Esophagus squamous epithelium (tissue), 5 donors: Measurements from ENCODE around the gene CRYBG1. TPM values are rescaled to one million over a fixed set of nuclear protein-coding genes. Genes with fewer than 3 reads are reported as not detected.

ENCODE experiments used
- DNase-seq: peaks from one replicate; lab custom pipeline; 2025; lab: John Stamatoyannopoulos, UW
- H3K27ac ChIP-seq, 4 donors: fragments of 200-600 bp; sonication (generic); one replicate each; pipeline ENCODE4 v1.5.1; 2016 to 2019; ENCODE audit warnings: mild to moderate bottlenecking in 1 of 4
- H3K27me3 ChIP-seq, 4 donors: fragments of 200-600 bp; sonication (generic); 1 replicate in 3 of 4; 2 replicates in 1 of 4; pipeline versions ENCODE4 v1.5.1 to v1.6.0; 2017 to 2021; ENCODE audit warnings: antibody characterized with exemption in 1 of 4
- H3K36me3 ChIP-seq, 3 donors: fragments of 200-600 bp; sonication (generic); one replicate each; pipeline ENCODE4 v1.5.1; 2016 to 2019
- H3K4me1 ChIP-seq, 3 donors: fragments of 200-600 bp; sonication (generic); one replicate each; pipeline ENCODE4 v1.5.1; 2017 to 2019
- H3K4me3 ChIP-seq, 4 donors: fragments of 200-600 bp; sonication (generic); 1 replicate in 3 of 4; 2 replicates in 1 of 4; pipeline ENCODE4 v1.5.1; 2016 to 2019; ENCODE audit warnings: mild to moderate bottlenecking in 2 of 4, moderate library complexity in 1 of 4
- H3K9me3 ChIP-seq, 3 donors: fragments of 200-600 bp; sonication (generic); one replicate each; pipeline ENCODE4 v1.5.1; 2016 to 2019
- CTCF ChIP-seq, 6 experiments: fragments of 450-650 bp in 4 of 6; fragments of 200-600 bp in 2 of 6; sonication (generic) in 2 of 6; IDR thresholded peaks; one replicate each; pipeline ENCODE4 v1.5.1; 2016 to 2019; ENCODE audit warnings: antibody characterized with exemption in 6 of 6, mild to moderate bottlenecking in 4 of 6, moderate library complexity in 4 of 6
- POLR2A ChIP-seq, 4 donors: fragments of 450-650 bp; IDR thresholded peaks; one replicate each; pipeline ENCODE4 v1.6.1; 2017; ENCODE audit warnings: antibody characterized with exemption in 4 of 4, mild to moderate bottlenecking in 4 of 4, moderate library complexity in 3 of 4
- WGBS, 2 donors: methylation state at CpG; one replicate each; pipeline ENCODE4 v1.1.5; 2018; 5-methylcytosine and 5-hydroxymethylcytosine counted together
- intact Hi-C: fragments of 100-400 bp; cut with DNase I; formaldehyde crosslinking; loops from one replicate; pipeline ENCODE4 v1.15.0; 2022
- total RNA-seq, 4 donors: library from RNA; depleted of rRNA; stranded (reverse); fragments of >200 nt; gene quantifications; one replicate each; pipeline ENCODE4 v1.1.0, GENCODE V29; 2016
- donor health status: DM: yes; HTN: yes; CAD: no.

Gene CRYBG1
- total RNA-seq, 4 donors from 2014 or later: 119 to 185 (median 153) TPM

GRCh38 chr6:106461084-106461483 lies 100.6 kb downstream of the CRYBG1 start:
- Histone ChIP-seq H3K27me3 (no peaks in the 10 kb centered on the region), H3K4me3 (no peak overlapping the region), H3K9me3 (no peaks in the 10 kb centered on the region), H3K4me1 (no peaks in the 10 kb centered on the region), H3K36me3 (peaks cover 0 to 22% (median 0%) of the 10 kb centered on the region in 3 donors), H3K27ac (no peak overlapping the region)
- DNase-seq: no peak
- TF ChIP-seq POLR2A (IDR thresholded peaks at IDR 0.05) (no peak), CTCF (IDR thresholded peaks at IDR 0.05) (no peak)
- intact Hi-C loops: no loop called here

GRCh38 chr6:106462923-106463557 lies 102.5 kb downstream of the CRYBG1 start:
- no peak for TF ChIP-seq CTCF (IDR thresholded peaks at IDR 0.05)
- TF ChIP-seq POLR2A (IDR thresholded peaks at IDR 0.05): no peak
- H3K4me3 ChIP-seq: no peak overlapping the region
- intact Hi-C loops: no loop called here
- 83 to 85% methylated on average over 2 of the region's 2 CpGs for WGBS, 2 donors
- no peak for DNase-seq
- no peaks in the 10 kb centered on the region for H3K4me1 ChIP-seq
- H3K9me3 ChIP-seq: no peaks in the 10 kb centered on the region
- H3K36me3 ChIP-seq: peaks cover 0 to 22% (median 0%) of the 10 kb centered on the region in 3 donors
- no peaks in the 10 kb centered on the region for H3K27me3 ChIP-seq
- no peak overlapping the region for H3K27ac ChIP-seq

GRCh38 chr6:106466211-106466610 lies 105.7 kb downstream of the CRYBG1 start:
- TF ChIP-seq CTCF (IDR thresholded peaks at IDR 0.05) (no peak), POLR2A (IDR thresholded peaks at IDR 0.05) (no peak)
- peaks cover 0 to 28% (median 0%) of the 10 kb centered on the region in 3 donors for H3K36me3 ChIP-seq
- no peak for DNase-seq
- H3K4me3 ChIP-seq: no peak overlapping the region
- intact Hi-C loops: no loop called here
- peaks cover 0 to 23% (median 4%) of the 10 kb centered on the region in 3 donors for H3K4me1 ChIP-seq
- no peaks in the 10 kb centered on the region for H3K27me3 ChIP-seq
- no peak overlapping the region for H3K27ac ChIP-seq
- H3K9me3 ChIP-seq: no peaks in the 10 kb centered on the region
- 66 to 70% methylated on average over 2 of the region's 2 CpGs for WGBS, 2 donors

GRCh38 chr6:106468935-106469334 lies 108.4 kb downstream of the CRYBG1 start:
- H3K4me3 ChIP-seq: no peak overlapping the region
- H3K27me3 ChIP-seq: no peaks in the 10 kb centered on the region
- H3K27ac ChIP-seq: no peak overlapping the region
- H3K36me3 ChIP-seq: peaks cover 0 to 8% (median 0%) of the 10 kb centered on the region in 3 donors
- H3K4me1 ChIP-seq: peaks cover 0 to 37% (median 4%) of the 10 kb centered on the region in 3 donors
- WGBS, 2 donors: 97 to 100% methylated on average over 2 of the region's 2 CpGs
- DNase-seq: no peak
- intact Hi-C loops: no loop called here
- TF ChIP-seq CTCF (IDR thresholded peaks at IDR 0.05) (no peak), POLR2A (IDR thresholded peaks at IDR 0.05) (no peak)
- no peaks in the 10 kb centered on the region for H3K9me3 ChIP-seq

- no peak for TF ChIP-seq POLR2A (IDR thresholded peaks at IDR 0.05)
- TF ChIP-seq CTCF (IDR thresholded peaks at IDR 0.05): no peak
- H3K27ac ChIP-seq: peak overlapping the region in 1 of 4 donors; percentile 62
- 50 to 57% methylated on average over 1 to 4 of the region's 4 CpGs for WGBS, 2 donors
These were observed 109.4 kb downstream of the CRYBG1 start for GRCh38 chr6:106469882-106470281.

More at GRCh38 chr6:106469882-106470281, 109.4 kb downstream of the CRYBG1 start:
- intact Hi-C loops: no loop called here
- peaks cover 0 to 8% (median 0%) of the 10 kb centered on the region in 3 donors for H3K36me3 ChIP-seq
- no peak for DNase-seq
- no peaks in the 10 kb centered on the region for H3K9me3 ChIP-seq
- H3K4me1 ChIP-seq: peaks cover 0 to 47% (median 10%) of the 10 kb centered on the region in 3 donors
- H3K4me3 ChIP-seq: no peak overlapping the region
- H3K27me3 ChIP-seq: no peaks in the 10 kb centered on the region
